H9 (cell line): ENCODE measurements around the gene KIF21A. TPM values are rescaled to one million over a fixed set of nuclear protein-coding genes. Genes with fewer than 3 reads are reported as not detected.

Experiments
- DNase-seq: peaks from one replicate; pipeline ENCODE4 v3.0.0-alpha.2; 2017
- H2AFZ ChIP-seq: one replicate; pipeline ENCODE4 v1.6.1; 2013; ENCODE audit warnings: mild to moderate bottlenecking, low read length, control low read depth, moderate library complexity
- H2AK5ac ChIP-seq: 2 replicates; pipeline ENCODE4 v1.6.1; 2013; ENCODE audit warnings: low read length, control low read depth, mixed read lengths; ENCODE audit not compliant: insufficient read length
- H2BK120ac ChIP-seq: one replicate; pipeline ENCODE4 v1.6.1; 2013; ENCODE audit warnings: low read depth, mild to moderate bottlenecking, low read length, control low read depth, inconsistent platforms; ENCODE audit not compliant: poor library complexity, severe bottlenecking
- H2BK12ac ChIP-seq: 2 replicates; pipeline ENCODE4 v1.6.1; 2013; ENCODE audit warnings: low read length, control low read depth, mixed read lengths, low read depth; ENCODE audit not compliant: insufficient read length
- H2BK15ac ChIP-seq: 2 replicates; pipeline ENCODE4 v1.6.1; 2013; ENCODE audit warnings: low read depth, low read length, control low read depth
- H2BK20ac ChIP-seq: one replicate; pipeline ENCODE4 v1.6.1; 2013; ENCODE audit warnings: low read depth, mild to moderate bottlenecking, low read length, control low read depth, inconsistent platforms; ENCODE audit not compliant: poor library complexity, severe bottlenecking
- H2BK5ac ChIP-seq: 2 replicates; pipeline ENCODE4 v1.6.1; 2013; ENCODE audit warnings: low read length, control low read depth, mixed read lengths; ENCODE audit not compliant: insufficient read length
- H3K14ac ChIP-seq: 2 replicates; pipeline ENCODE4 v1.6.1; 2013; ENCODE audit warnings: low read length, control low read depth; ENCODE audit not compliant: insufficient read depth
- H3K18ac ChIP-seq: 2 replicates; pipeline ENCODE4 v1.6.1; 2013; ENCODE audit warnings: low read depth, mild to moderate bottlenecking, mixed read lengths, low read length, control low read depth; ENCODE audit not compliant: insufficient read length
- H3K23ac ChIP-seq: 2 replicates; pipeline ENCODE4 v1.6.1; 2013; ENCODE audit warnings: low read length, control low read depth, mixed read lengths, low read depth; ENCODE audit not compliant: insufficient read length
- H3K23me2 ChIP-seq: 2 replicates; pipeline ENCODE4 v1.6.1; 2013; ENCODE audit warnings: low read depth, mild to moderate bottlenecking, mixed read lengths, low read length, control low read depth; ENCODE audit not compliant: insufficient read length, poor library complexity, severe bottlenecking
- H3K27ac ChIP-seq: 2 replicates; pipeline ENCODE4 v1.5.1; 2013; ENCODE audit warnings: low read length, control low read depth, mixed read lengths, low read depth; ENCODE audit not compliant: insufficient read length
- H3K27me3 ChIP-seq: 2 replicates; pipeline ENCODE4 v1.6.1; 2013; ENCODE audit warnings: low read length, control low read depth, inconsistent platforms; ENCODE audit not compliant: insufficient read depth
- H3K4ac ChIP-seq: 2 replicates; pipeline ENCODE4 v1.6.1; 2013; ENCODE audit warnings: low read depth, mild to moderate bottlenecking, control low read depth, inconsistent platforms, low read length, moderate library complexity
- H3K4me1 ChIP-seq: 2 replicates; pipeline ENCODE4 v1.6.1; 2013; ENCODE audit warnings: low read length, control low read depth, inconsistent platforms; ENCODE audit not compliant: insufficient read depth
- H3K4me2 ChIP-seq: 2 replicates; pipeline ENCODE4 v1.6.1; 2013; ENCODE audit warnings: low read length, control low read depth, mixed read lengths; ENCODE audit not compliant: insufficient read length, insufficient read depth
- H3K56ac ChIP-seq: 2 replicates; pipeline ENCODE4 v1.6.1; 2013; ENCODE audit warnings: low read depth, mild to moderate bottlenecking, mixed read lengths, low read length, control low read depth; ENCODE audit not compliant: insufficient read length
- H3K79me1 ChIP-seq: 2 replicates; pipeline ENCODE4 v1.6.1; 2013; ENCODE audit warnings: low read depth, mild to moderate bottlenecking, moderate library complexity, low read length, control low read depth, inconsistent platforms; ENCODE audit not compliant: insufficient read depth, poor library complexity, severe bottlenecking
- H3K79me2 ChIP-seq: 2 replicates; pipeline ENCODE4 v1.6.1; 2013; ENCODE audit warnings: low read length, control low read depth, inconsistent platforms; ENCODE audit not compliant: insufficient read depth
- H3K9ac ChIP-seq: 2 replicates; pipeline ENCODE4 v1.6.1; 2013; ENCODE audit warnings: low read length, control low read depth, mixed read lengths; ENCODE audit not compliant: insufficient read length; ENCODE audit errors: extremely low read depth
- H3K9me3 ChIP-seq: one replicate; pipeline ENCODE4 v1.6.1; 2013; ENCODE audit warnings: low read depth, low read length, inconsistent platforms; ENCODE audit not compliant: control insufficient read depth
- H3T11ph ChIP-seq: one replicate; pipeline ENCODE4 v1.6.1; 2013; ENCODE audit warnings: mild to moderate bottlenecking, low read length, control low read depth, inconsistent platforms
- H4K20me1 ChIP-seq: one replicate; pipeline ENCODE4 v1.6.1; 2013; ENCODE audit not compliant: control insufficient read depth, insufficient read length, insufficient read depth
- H4K5ac ChIP-seq: 2 replicates; pipeline ENCODE4 v1.6.1; 2013; ENCODE audit warnings: low read depth, mild to moderate bottlenecking, mixed read lengths, low read length, control low read depth; ENCODE audit not compliant: insufficient read length
- H4K8ac ChIP-seq: replicated peaks from 2 replicates; pipeline ENCODE4 v1.6.1; 2013; ENCODE audit warnings: low read length, control low read depth, mixed read lengths, low read depth; ENCODE audit not compliant: insufficient read length
- H4K91ac ChIP-seq: 2 replicates; pipeline ENCODE4 v1.6.1; 2013; ENCODE audit warnings: low read depth, mild to moderate bottlenecking, moderate library complexity, mixed read lengths, low read length, control low read depth; ENCODE audit not compliant: insufficient read length
- H3K27ac Mint-ChIP-seq, 3 experiments: 2 replicates in 2 of 3; 3 replicates in 1 of 3; pipeline ENCODE4 v1.8.0; 2020 to 2021; ENCODE audit warnings: mixed read lengths in 3 of 3, mild to moderate bottlenecking in 1 of 3, moderate library complexity in 1 of 3
- H3K27me3 Mint-ChIP-seq: 2 replicates; pipeline ENCODE4 v1.8.0; 2021; ENCODE audit warnings: low read depth, mild to moderate bottlenecking, moderate library complexity, mixed read lengths
- H3K36me3 Mint-ChIP-seq, 3 experiments: 2 replicates in 2 of 3; 3 replicates in 1 of 3; pipeline ENCODE4 v1.8.0; 2020 to 2021; ENCODE audit warnings: low read depth in 3 of 3, mixed read lengths in 3 of 3; ENCODE audit not compliant: insufficient read depth in 1 of 3
- H3K4me1 Mint-ChIP-seq, 2 experiments: 2 replicates each; pipeline ENCODE4 v1.8.0; 2020; ENCODE audit warnings: mixed read lengths in 2 of 2
- H3K4me3 Mint-ChIP-seq, 2 experiments: 2 replicates in 1 of 2; 3 replicates in 1 of 2; pipeline ENCODE4 v1.8.0; 2020 to 2021; ENCODE audit warnings: mild to moderate bottlenecking in 2 of 2, mixed read lengths in 2 of 2, moderate library complexity in 1 of 2
- H3K9me3 Mint-ChIP-seq, 2 experiments: 2 replicates in 1 of 2; 3 replicates in 1 of 2; pipeline ENCODE4 v1.8.0; 2020; ENCODE audit warnings: mild to moderate bottlenecking in 2 of 2, mixed read lengths in 2 of 2, moderate library complexity in 1 of 2
- WGBS: extraction: QIAGEN DNeasy Blood & Tissue Kit; methylation state at CpG from one replicate; pipeline ENCODE4 v1.1.7; 2013; ENCODE audit warnings: missing lambda C conversion rate, low lambda C conversion rate, mixed read lengths; ENCODE audit not compliant: insufficient read length; ENCODE audit errors: extremely low coverage; 5-methylcytosine and 5-hydroxymethylcytosine counted together
- total RNA-seq: library from RNA; stranded (reverse); gene quantifications from 2 replicates; pipeline ENCODE4 v1.2.1, GENCODE V29; 2021
- TF ChIP-seq, protein P1 (sequence below): fragments of 200-600 bp; sonication (generic); conservative IDR thresholded peaks from 3 replicates; pipeline ENCODE4 v1.8.0; 2021; ENCODE audit warnings: antibody characterized with exemption, mild to moderate bottlenecking

The KIF21A gene
- total RNA-seq, 1 experiment from 2014 or later, result 17.2 TPM

DNA sequence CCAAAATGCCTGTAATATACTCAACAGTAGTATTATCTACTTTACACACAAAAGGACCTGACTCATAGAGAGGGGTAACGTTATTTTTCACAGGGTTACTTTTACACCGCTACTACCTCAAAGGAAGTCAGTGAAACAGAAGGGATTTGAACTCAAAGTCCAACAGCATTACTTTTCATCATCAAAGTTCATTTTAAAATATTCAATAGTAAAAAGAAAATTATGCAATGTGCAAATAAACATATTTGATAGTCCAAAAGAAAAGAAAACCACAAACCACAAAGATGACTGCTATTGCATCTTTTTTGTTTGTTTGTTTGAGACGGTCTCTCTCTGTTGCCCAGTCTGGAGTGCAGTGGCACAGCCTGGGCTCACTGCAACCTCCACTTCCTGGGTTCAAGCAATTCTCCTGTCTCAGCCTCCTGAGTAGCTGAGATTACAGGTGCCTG, 15.5 kb downstream of the KIF21A start:
- Histone ChIP-seq H4K91ac (no peak overlapping the region), H3K79me2 (peaks cover 3% of the 10 kb centered on the region; the same call in 1 of the 2 replicates), H3K9ac (no peak overlapping the region), H3K23me2 (no peaks in the 10 kb centered on the region), H3K27me3 (no peaks in the 10 kb centered on the region), H3K23ac (no peak overlapping the region), H2AK5ac (no peak overlapping the region), H4K8ac (no peak overlapping the region), H2BK5ac (no peak overlapping the region), H2BK12ac (no peak overlapping the region), H3K27ac (no peak overlapping the region), H3K79me1 (no peaks in the 10 kb centered on the region), H3T11ph (no peak overlapping the region), H3K14ac (no peak overlapping the region), H2BK20ac (no peak overlapping the region), H4K5ac (no peak overlapping the region), H3K4me1 (no peaks in the 10 kb centered on the region), H3K9me3 (no peaks in the 10 kb centered on the region), H3K18ac (no peak overlapping the region), H3K4ac (no peak overlapping the region), H2BK15ac (no peak overlapping the region), H4K20me1 (no peaks in the 10 kb centered on the region), H2BK120ac (no peak overlapping the region), H3K56ac (no peak overlapping the region), H2AFZ (no peak overlapping the region), H3K4me2 (no peak overlapping the region)
- Mint-ChIP-seq H3K4me3 (no peak overlapping the region), H3K9me3 (no peaks in the 10 kb centered on the region), H3K36me3 (peaks cover 0 to 3% (median 0%) of the 10 kb centered on the region in 3 experiments; a peak in 2 of 7 replicates), H3K27me3 (no peaks in the 10 kb centered on the region), H3K4me1 (no peaks in the 10 kb centered on the region), H3K27ac (no peak overlapping the region; a peak in 1 of 7 replicates)
- no peak for DNase-seq
- no CpG with 5 or more reads among the region's 3 CpGs for WGBS
- TF ChIP-seq, protein P1, sequence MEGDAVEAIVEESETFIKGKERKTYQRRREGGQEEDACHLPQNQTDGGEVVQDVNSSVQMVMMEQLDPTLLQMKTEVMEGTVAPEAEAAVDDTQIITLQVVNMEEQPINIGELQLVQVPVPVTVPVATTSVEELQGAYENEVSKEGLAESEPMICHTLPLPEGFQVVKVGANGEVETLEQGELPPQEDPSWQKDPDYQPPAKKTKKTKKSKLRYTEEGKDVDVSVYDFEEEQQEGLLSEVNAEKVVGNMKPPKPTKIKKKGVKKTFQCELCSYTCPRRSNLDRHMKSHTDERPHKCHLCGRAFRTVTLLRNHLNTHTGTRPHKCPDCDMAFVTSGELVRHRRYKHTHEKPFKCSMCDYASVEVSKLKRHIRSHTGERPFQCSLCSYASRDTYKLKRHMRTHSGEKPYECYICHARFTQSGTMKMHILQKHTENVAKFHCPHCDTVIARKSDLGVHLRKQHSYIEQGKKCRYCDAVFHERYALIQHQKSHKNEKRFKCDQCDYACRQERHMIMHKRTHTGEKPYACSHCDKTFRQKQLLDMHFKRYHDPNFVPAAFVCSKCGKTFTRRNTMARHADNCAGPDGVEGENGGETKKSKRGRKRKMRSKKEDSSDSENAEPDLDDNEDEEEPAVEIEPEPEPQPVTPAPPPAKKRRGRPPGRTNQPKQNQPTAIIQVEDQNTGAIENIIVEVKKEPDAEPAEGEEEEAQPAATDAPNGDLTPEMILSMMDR, result no peak
